Tibial nerve (tissue), 3 donors: ENCODE measurements around the gene AAMP.

Experiments used
- POLR2A ChIP-seq, 2 donors: fragments of 450-650 bp; IDR thresholded peaks; one replicate each; pipeline ENCODE4 v1.6.1; 2017; ENCODE audit warnings: antibody characterized with exemption in 2 of 2, mild to moderate bottlenecking in 2 of 2, moderate library complexity in 2 of 2
- TF ChIP-seq, protein P1 (sequence below), 5 experiments: fragments of 200-600 bp in 3 of 5; fragments of 450-650 bp in 2 of 5; sonication (generic) in 3 of 5; IDR thresholded peaks; one replicate each; pipeline ENCODE4 v1.5.1; 2016 to 2019; ENCODE audit warnings: antibody characterized with exemption in 5 of 5, mild to moderate bottlenecking in 3 of 5, moderate library complexity in 2 of 5

GRCh38 chr2:218229239-218229638 lies 40.7 kb downstream of the AAMP start:
- TF ChIP-seq POLR2A (IDR thresholded peaks at IDR 0.05), result no peak
- TF ChIP-seq, protein P1, sequence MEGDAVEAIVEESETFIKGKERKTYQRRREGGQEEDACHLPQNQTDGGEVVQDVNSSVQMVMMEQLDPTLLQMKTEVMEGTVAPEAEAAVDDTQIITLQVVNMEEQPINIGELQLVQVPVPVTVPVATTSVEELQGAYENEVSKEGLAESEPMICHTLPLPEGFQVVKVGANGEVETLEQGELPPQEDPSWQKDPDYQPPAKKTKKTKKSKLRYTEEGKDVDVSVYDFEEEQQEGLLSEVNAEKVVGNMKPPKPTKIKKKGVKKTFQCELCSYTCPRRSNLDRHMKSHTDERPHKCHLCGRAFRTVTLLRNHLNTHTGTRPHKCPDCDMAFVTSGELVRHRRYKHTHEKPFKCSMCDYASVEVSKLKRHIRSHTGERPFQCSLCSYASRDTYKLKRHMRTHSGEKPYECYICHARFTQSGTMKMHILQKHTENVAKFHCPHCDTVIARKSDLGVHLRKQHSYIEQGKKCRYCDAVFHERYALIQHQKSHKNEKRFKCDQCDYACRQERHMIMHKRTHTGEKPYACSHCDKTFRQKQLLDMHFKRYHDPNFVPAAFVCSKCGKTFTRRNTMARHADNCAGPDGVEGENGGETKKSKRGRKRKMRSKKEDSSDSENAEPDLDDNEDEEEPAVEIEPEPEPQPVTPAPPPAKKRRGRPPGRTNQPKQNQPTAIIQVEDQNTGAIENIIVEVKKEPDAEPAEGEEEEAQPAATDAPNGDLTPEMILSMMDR (IDR thresholded peaks at IDR 0.05), result no peak
